LNCAP (cell line): ENCODE results near the gene NXF2B.
"Not testable (repeated sequence)": the region's sequence is repeated elsewhere in the genome, so short reads cannot be mapped to it uniquely, and the experiment has no call there.

Source experiments
- TF ChIP-seq, protein P1 (sequence below): fragments of 450-650 bp; IDR thresholded peaks from 2 replicates; pipeline ENCODE4 v1.5.1; 2017; ENCODE audit warnings: mild to moderate bottlenecking

NXF2B gene, protein sequence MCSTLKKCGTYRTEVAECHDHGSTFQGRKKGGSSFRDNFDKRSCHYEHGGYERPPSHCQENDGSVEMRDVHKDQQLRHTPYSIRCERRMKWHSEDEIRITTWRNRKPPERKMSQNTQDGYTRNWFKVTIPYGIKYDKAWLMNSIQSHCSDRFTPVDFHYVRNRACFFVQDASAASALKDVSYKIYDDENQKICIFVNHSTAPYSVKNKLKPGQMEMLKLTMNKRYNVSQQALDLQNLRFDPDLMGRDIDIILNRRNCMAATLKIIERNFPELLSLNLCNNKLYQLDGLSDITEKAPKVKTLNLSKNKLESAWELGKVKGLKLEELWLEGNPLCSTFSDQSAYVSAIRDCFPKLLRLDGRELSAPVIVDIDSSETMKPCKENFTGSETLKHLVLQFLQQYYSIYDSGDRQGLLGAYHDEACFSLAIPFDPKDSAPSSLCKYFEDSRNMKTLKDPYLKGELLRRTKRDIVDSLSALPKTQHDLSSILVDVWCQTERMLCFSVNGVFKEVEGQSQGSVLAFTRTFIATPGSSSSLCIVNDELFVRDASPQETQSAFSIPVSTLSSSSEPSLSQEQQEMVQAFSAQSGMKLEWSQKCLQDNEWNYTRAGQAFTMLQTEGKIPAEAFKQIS

GRCh38 chrX:102439908-102440307 is at the start of gene NXF2B:
Gene NXF2B, minus strand, starts transcription at chrX:102440008. Its CDS starts 59,972 bp downstream, at chrX:102380036.
- TF ChIP-seq, protein P1, sequence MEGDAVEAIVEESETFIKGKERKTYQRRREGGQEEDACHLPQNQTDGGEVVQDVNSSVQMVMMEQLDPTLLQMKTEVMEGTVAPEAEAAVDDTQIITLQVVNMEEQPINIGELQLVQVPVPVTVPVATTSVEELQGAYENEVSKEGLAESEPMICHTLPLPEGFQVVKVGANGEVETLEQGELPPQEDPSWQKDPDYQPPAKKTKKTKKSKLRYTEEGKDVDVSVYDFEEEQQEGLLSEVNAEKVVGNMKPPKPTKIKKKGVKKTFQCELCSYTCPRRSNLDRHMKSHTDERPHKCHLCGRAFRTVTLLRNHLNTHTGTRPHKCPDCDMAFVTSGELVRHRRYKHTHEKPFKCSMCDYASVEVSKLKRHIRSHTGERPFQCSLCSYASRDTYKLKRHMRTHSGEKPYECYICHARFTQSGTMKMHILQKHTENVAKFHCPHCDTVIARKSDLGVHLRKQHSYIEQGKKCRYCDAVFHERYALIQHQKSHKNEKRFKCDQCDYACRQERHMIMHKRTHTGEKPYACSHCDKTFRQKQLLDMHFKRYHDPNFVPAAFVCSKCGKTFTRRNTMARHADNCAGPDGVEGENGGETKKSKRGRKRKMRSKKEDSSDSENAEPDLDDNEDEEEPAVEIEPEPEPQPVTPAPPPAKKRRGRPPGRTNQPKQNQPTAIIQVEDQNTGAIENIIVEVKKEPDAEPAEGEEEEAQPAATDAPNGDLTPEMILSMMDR: not testable (repeated sequence)

DNA sequence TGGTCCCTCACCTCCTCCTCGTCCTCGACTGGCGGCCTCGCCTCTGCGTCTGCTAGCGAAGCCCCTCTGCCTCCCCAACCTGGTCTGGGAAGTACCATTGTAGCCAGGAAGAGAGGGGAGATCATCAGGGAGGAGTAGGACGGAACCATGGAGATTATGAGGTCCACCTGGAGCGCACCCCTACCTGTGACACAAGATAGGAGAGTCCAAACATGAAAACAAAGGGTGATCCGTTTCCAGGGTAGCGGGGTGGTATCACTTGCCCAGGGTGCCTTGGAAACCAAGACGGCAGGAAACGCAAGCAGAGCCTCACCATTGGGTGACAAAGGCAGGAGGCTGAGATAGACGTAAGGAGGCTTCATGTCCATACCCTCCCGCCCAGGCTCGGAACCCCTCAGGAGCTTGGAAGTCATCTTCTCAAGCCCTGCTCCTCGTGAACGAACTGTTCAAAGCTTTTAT is 32.0 kb upstream of the NXF2B start, which contains the start of gene TCP11X2:
Gene TCP11X2, minus strand, starts transcription at position 51 of the 459 bp plus-strand sequence.
- TF ChIP-seq, protein P1: not testable (repeated sequence)

- TF ChIP-seq, protein P1: peak; percentile 55
Observed at GRCh38 chrX:102345916-102346315, 93.9 kb downstream of the NXF2B start.

- TF ChIP-seq, protein P1: 0 out of 2 replicates have a peak, but pooled peaks have one; percentile 17
Observed at GRCh38 chrX:102341867-102342266, 97.9 kb downstream of the NXF2B start.

DNA sequence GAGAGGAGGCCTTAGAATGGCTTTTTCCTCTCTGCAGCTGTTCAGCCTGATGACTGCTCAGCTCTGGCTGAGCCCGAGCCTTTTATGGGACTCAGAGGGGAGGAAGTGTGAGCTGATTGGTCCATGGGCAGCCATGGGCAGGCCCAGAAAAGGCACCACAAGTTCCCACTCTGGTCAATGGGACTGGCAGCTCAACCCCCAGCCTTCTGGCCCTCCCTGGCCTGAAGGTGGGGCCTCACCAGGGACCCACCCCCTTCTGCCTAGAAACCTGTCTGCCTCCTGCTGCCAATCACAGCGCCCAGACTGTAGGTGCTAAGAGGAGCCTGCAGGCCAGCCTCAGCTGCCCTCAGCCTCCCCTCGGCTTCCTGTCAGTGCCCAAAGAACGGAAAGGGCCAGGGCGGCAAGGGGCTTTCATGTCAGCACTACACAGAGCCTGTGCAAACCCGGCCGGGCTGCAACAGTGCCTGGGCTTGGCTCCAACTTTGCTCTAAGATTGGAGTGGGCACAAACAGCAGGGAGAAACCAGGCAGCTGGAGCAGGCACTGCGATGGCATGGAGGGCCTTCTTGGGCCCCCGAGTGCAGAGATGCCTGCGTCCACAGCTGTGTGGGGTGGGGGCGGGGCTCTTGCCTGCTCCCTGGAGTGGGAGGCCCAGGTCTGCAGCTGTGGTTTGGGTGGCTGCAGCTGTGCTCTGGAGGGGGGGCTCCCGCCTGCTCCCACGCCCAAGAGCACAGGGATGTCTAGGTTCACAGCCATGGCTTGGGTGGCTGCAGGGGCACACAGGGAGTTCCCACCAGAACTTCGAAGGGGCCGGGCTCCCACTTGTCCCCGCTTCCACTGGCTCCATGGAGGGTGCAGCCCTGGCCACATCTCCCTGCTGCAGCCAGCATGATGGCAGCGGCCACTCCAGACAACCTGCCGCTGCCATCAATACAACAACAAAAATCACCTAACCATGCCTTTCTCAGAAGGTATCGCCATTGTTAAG is 100.2 kb downstream of the NXF2B start:
- TF ChIP-seq, protein P1: no peak

GRCh38 chrX:102338162-102338561 is 101.6 kb downstream of the NXF2B start:
- TF ChIP-seq, protein P1: no peak
